GM19043 (cell line): ENCODE data around the gene LRMDA.
"Not testable (repeated sequence)": the region's sequence is repeated elsewhere in the genome, so short reads cannot be mapped to it uniquely, and the experiment has no call there.

ENCODE experiments used
- ATAC-seq: cut with Tn5 transposase; IDR thresholded peaks from one replicate; pipeline ENCODE4 v1.9.1; 2021; ENCODE audit warnings: low read depth; ENCODE audit not compliant: unreplicated experiment

LRMDA gene

DNA sequence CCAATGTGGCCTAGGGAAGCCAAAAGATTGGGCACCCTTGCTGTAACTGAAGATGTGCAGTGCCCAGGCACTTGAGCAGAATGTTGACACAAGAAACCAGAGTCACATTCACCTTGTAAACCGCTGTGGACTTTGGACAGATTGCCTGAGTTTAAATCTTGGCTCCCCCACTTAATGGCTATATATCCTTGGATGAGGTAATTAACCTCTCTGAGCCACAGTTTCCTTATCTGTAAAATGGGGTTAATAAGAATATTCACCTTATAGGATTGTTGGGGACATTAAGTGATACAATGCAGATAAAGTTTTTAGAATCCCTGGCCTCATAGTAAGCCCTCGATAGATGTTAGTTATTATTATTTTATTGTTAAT lies 331.0 kb downstream of the LRMDA start:
- no peak for ATAC-seq

DNA sequence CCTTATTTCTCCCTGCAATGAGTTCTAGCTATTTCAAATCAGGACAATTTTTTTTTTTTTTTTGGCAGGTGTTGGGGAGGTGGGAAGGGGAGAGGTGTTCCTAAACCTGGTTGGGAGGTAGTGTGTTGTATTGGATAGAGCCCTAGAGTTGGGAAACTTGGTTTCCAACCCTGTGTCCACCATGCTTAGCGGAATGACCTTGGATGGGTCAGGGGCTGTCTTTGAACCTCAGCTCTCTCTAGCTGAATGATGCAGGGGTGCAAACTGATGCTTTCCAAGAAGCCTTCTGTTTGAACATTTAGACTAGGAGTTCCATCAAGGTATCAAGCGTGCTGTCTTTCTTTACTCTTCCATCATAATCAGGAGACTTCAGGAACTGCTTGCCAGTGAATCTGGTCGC lies 332.2 kb downstream of the LRMDA start:
- ATAC-seq, result no peak

DNA sequence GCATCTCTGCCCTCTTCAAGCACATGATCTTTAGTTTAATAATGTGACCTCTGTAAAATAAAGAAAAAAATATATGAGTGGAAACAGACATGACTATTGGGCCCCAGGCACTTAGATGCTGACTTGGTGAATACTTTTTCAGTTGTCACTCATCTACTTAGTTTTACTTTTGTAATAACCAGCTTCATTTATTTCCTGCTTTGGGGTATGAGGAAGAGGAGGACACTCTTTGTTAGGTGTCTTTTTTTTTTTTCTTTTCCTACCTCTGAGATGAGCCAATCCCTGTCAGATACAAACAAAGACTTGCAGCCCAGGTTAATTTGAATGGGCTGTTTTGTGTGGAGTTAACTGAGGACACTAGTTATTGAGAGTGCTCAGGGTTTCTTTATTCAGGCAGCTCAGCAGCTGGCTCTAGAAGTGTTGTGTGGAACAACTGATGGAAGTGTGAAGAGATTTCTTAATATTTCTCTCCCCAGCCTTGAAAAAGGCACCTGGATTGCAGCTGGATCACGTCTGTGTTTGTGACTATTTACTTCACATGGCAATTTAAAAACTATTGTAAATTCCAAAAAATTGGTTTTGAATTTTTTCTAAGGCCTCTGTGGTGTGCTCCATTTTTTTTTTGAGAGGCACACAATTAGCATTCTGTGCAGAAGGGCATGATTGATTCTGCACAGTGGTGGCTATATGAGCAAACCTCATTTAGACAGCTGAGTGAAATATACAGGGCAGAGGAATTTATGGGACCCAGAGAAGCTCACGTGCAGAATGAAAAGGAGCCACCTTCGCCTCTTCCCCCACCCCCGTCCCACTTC lies 333.8 kb downstream of the LRMDA start:
- no peak for ATAC-seq

DNA sequence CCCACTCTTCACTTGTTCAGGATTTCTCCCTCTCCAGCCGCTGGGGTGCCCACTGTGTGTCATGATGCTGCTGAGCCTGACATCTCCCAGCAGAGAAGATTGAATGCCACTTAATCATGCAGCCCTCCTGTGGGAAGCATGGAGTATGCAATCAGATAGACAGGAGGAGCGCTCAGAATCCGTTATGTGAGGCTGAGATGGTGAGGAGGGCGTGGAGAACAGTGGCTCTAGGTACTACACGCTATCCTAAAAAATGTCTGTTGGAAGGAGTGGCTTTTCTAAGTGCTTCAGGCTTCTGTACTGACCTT lies 334.3 kb downstream of the LRMDA start:
- no peak for ATAC-seq

DNA sequence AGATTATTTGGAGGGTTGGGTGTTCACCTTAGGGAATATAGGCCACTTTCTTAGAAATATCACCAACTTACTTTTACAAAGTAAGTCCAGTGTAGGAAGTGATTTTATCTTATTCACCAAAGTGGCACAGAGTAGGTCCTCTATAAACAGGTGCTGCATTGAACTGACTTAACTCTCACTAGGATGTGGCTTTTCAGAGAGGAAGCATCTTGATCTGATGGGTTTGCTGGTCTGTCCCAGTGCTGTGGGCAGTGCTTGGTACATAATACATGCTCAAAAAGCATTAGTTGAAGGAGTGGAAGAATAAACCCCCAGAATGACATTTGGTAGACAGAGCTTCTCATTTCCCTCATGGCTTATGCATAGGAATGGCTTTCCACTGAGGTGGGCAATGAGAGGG lies 334.7 kb downstream of the LRMDA start:
- ATAC-seq, result no peak

DNA sequence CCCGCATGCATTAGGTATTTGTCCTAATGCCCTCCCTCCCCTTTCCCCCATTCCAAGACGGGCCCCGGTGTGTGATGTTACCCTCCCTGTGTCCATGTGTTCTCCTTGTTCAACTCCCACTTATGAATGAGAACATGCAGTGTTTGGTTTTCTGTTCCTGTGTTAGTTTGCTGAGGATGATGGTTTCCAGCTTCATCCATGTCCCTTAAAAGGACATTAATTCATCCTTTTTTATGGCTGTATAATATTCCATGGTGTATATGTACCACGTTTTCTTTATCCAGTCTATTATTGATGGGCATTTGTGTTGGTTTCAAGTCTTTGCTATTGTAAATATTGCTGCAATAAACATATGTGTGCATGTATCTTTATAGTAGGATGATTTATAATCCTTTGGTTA lies 335.3 kb downstream of the LRMDA start:
- not testable (repeated sequence) for ATAC-seq

DNA sequence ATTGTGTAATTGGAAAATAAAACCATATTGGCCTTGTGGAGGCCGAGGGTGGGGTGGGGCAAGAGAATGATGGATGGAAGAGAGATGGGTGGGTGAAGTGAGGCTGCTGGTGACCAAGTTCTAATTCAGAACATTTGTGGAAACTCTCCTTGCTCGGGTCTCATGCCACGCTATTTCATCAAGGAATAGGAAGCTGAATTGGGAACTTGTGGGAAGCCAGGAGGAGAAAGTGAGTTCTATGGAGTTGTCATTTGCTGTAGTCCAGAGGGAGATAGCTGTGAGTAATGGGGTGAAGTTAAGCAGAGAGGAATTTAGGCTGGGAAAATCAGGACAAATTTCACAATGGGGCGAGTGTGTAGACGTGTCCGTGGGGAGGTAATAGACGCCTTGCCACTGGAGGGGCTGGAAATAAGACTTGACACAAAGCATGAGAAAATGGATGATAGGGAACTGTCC lies 339.2 kb downstream of the LRMDA start:
- no peak for ATAC-seq

DNA sequence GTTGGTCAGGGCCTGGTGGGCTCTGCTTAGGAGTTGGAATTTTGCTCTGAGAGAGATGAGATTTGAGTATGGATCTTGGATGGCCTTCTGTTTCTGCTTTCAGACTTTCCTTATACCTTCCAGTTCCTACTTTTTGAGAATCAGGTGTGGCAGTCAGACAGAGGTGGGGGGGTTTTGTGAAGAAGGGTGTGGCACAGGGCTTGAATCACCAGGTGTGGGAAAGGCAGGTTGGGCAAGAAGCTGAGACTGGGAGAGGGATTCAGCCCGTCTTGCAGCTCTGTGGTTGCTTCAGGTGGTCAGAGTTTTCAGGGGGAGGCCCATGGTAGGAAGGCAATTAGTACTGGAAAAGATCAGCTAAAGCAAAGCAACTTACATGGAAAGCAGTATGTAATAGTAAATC lies 340.2 kb downstream of the LRMDA start:
- no peak for ATAC-seq

DNA sequence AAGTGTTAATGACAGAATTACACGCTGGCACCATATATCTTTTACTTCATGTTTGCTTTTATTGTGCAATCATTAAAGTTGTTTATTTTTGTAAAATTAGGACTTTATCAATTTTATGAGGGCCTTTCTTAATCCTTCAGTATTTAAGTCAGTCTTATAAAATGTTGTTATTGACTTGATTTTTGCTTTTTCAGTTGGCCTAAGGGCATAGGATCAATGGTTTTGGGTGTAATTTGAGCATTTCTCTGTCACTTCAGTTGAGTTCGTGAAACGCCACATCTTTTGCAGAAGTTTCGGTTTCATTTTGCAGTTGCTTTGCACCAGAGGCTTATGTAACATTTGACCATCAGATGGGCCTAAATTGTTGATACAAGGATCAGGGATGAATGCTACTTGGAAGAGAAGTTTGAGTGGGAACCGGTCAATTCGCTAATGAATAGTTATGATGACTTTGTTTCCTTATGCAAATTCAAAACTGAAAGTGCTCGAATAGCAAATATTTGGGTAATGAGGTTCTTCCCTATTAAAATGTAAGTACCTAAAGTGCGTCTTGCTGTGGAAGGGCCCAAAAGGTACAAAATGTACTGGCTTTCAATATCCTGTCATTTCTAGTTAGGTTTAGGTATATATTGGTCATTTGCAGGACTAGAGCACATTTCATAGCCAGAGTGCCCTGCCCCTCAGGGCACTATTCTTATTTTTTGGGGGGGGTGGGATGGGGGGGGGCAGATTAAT lies 340.9 kb downstream of the LRMDA start:
- ATAC-seq, result no peak

DNA sequence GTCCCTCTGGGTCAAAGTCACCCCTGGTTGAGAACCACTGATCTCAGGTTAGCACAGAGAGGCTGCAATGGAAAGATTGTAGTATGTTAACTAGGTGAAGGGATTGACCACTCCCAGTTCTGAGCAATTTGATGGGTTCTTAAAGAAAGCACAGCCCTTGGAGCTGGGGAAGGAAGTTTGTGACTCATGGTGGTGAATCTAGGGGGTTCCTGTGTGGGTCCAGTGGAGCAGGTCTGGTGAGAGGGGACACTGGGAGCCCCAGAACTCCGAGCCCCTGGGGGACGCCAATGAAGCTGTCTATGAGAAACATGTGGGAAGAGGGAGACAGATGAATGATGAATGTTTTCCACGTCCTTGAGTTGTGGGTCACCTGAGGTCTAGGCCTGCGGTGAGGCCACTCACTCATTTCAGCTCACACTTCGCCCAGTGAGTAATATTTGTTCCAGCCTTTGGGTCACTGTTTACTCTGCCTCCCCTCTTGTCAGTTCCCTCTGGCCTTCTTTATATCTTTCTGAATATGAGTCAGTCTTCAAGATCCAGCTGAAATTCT lies 341.9 kb downstream of the LRMDA start:
- ATAC-seq, result no peak

DNA sequence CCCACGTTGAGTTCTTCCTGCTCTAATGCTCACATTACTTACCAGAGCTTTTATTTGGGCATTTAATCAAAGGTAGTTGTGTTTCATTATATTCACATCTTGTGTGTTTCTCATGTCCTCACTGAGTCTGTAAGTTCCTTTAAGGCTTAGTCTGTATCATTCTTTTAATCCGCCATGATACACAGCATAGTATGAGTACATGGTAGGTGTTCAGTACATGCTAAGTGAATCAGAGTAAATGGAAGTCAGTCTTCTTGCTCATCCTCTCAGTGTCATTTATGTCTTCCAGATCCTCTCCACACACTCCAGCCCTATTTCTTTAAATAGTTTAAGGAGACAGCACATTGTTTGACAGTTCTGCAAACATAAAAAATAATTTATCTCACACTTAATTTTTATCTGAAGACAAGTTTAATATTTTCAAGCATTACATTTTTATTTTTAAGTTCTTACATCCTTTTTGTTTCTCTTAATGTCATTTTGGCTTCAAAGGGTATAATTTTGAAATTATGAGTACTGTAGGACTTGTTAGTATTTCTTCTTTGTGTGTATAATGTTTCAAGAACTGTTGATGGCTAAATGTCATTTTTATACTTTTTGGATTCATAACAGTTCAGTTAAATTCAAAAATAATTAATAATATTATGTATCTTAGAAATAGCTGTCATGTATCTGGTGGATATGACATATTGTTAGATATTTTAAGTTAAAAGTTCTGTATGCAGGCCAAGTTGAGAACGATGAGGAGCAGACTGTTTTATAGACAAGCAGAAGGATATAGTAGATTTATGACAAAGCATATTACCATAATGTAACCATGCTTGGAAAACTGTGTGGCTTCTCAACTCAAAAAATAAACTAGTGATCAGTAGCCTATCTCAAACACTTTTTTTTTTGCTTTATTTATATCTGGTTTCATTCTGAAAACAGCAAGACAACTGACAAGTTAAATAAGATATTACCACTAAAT lies 342.7 kb downstream of the LRMDA start:
- no peak for ATAC-seq

DNA sequence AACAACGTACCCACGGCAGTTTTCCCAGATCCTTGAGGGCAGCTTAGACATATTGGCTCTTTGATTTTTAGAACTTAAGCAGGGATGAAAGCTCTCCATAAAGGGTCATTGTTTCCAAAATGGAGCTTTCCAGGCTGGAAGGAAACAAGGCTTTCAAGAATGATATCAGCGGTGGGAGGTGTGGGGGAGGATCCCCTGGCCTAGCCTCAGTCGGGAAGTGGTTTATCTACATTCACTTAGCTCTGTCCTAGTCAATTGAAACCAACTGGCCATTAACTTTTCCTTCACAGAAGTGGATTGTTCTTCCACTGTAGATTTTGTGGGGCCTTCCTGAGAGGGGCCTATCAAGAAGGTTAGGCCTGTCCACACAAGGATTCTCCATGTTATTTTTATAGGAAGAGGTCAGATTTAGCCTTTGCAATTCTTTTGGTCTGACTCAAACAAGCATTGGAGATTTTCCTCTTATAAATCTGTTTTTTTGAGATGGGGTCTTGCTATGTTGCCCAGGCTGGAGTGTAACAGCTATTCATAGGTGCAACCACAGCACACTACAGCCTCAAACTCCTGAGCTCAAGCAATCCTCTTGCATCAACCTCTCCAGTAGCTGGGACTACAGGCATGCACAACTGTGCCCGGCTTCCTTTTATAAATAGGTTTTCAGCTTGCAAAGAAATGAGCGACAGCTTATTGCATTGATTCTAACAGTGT lies 343.5 kb downstream of the LRMDA start:
- no peak for ATAC-seq

DNA sequence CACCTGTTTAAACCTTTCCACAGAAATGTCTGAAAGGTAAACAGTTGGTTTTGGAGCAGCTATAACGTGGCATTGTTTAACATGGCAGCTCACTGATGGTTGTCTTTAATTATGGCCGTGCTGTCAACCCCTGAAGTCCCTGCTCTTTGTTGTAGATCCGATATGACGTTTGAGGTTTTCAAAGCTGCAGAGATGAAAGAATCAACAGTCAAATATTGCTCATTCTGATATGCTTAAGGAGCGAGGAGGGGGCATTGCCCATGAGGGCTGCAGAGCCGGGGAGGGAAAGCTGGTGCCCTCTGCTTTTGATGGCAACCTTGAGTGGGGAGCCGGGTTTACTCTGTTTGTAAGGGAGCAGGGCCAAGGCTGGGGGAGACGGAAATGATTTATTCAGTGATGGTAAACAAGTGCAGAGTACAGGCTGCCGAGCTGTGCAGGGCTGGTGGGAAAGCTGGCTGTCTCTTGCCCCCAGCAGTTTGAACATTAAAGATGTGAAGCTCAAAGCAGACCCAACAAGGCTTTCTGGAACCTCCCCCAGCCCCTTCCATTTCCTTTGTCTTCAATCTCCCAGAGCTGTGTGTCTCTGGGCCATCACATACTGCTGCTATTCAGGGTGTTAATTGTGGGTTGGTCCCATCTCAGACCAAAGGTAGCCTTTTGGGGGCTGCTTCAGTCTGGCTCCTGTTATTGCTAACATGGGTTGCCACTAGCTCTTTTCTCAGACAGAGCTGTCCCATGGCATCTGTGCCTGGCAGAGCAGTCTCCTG lies 345.5 kb downstream of the LRMDA start:
- ATAC-seq, result no peak

DNA sequence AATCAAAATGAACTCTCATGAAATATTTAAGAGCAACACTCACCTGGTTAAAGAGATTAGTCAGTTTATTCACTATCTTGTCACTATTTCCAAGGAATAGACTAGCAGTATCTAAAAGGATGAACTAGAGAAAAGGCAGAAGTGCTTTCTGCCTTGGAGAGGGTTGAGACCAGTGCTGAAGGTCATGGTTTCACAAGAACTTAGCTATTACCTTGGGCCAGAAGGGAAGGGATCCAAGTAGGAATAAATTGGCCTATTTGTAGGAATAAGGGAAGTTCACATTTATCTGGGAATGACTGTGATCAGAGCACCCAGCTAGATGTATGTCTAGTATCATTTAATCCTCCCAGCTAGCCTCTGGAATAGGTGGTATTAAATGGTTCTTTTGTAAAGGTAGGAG lies 347.2 kb downstream of the LRMDA start:
- ATAC-seq, result no peak

DNA sequence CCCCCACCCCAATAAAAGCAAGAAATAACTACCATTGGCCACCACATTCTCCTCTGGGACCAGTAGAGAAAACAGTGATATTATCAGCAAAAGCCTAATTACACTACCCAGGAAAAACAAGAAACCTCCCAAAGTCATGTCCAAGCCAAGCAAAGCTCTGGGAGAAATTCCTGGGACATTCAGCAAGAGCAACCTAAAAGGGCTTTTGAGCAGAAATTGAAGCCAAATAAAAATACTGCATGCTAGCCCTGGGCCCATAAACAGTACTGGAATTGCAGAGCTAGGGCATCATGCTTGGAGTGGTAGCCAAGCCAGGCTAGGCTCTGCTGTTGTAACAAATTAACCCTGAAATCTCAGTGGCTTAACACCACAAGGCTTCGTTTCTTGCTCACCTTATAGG lies 347.9 kb downstream of the LRMDA start:
- no peak for ATAC-seq

DNA sequence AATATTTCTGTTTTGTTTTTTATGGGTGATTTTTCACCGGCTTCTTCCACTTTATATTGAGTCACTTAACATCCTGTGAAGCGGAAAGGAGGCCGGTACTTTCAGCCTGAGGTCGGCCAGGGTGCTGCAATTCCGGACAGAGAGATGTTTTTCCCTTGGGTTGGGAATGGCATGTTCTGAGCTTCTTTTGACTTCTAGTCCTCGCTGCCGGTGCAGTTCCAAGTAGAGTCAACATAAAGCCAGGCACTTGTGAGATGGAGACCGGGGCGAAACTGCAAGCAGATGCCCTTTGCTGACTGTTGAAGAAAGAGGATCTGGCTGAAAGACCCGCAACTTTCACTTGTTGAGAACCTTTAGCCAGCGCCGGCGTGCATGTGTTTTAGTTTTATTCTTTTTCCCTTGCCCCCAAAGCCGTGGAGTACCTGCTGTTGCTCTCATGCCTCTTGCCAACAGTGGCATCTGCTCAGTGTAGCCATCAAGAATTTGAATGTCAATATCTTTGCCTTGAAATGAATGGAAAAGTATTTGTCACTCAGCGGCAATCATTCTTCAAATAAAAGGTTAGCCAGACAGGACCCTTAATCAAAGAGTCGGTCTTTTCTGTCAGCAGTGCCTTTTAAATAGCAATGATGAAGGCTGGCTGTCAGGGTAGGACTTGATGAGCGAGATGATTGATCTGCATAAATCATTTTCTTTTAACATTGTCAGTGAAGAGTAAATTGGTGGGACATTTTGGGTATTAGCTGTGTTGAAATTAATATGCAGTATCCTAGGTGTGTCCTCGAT lies 351.2 kb downstream of the LRMDA start:
- ATAC-seq, result no peak

DNA sequence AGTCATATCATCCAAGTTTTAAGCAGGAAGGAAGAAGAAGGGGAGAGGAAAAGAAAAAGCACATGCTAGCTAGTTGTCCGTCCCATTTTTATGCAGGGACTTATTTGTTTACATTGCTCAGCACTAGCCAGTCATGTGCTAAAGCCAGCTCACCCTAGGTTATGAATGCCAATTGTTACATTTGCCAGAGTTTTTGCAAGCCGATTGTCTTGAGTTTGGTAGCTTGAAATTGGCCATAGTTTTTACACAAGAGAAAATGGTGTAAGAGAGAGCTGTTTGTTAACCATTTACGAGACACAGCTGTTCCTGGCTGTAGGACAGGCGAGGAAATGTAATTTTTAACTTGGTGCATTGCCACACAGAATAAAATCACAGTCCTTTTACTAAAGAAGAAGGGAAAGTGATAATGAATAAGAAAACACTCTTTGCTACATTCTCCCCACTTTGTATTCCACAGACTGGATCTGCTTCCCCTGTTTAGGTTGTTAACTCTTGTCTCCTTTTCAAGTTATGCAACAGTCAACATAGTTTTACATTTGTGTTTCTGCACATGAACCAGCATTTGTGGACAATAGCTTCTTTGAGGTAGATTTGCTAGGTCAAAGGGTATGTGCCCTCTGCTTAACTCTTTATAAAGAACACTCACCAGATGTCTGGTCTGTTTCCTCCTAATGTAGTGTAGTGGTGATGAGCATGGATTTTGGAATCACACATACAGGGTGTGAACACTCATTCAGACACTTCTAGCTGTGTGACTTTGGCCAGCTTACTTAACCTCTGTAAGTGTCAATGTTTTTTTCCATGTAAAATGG lies 357.2 kb downstream of the LRMDA start:
- ATAC-seq, result no peak

DNA sequence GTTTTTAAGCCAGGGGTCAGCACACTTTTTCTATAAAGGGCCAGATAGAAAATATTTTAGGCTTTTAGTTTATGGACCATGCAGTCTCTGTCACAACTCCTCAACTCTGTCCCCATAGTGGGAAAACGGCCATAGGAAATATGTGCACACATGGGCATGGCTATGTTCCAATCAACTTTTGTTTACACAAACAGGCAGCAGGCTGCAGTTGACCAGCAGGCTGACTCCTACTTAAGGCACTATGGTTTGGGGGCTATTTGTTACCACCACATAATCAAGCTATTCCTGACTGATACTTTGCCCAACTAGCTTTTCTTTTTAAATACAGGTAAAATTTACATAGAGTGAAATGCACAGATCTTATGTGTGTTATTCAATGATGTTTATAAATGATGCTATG lies 362.4 kb downstream of the LRMDA start:
- ATAC-seq, result no peak
